Measurements from ENCODE around the gene SPDYA. TPM values are rescaled to one million over a fixed set of nuclear protein-coding genes. Genes with fewer than 3 reads are reported as not detected.

Gene SPDYA
- total RNA-seq, 1 donor: 1.1 TPM

DNA sequence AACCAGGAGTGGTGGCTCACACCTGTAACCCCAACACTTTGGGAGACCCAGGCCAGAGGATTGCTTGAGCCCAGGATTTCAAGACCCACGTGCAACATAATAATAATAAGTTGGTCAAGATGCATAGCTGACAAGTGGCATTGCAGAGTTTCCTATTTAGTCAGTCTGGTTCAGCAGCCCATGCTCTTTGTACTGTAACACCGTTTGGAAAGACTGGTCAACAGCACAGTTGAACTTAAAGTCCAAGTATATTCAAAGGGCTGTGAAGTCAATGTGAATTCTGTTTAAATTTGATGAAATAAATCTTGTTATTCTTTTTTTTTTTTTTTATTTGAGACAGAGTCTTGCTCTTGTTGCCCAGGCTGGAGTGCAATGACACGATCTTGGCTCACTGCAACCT lies 61.0 kb downstream of the SPDYA start:
- H3K4me3 ChIP-seq (ENCODE audit: low read depth, low read length): no peak overlapping the region
- no peak for DNase-seq (ENCODE audit: low read depth)
- no peak for TF ChIP-seq CTCF (IDR thresholded peaks at IDR 0.05; ENCODE audit: insufficient read depth, low read length)

GRCh38 chr2:28880193-28880592 lies 69.6 kb downstream of the SPDYA start:
- TF ChIP-seq CTCF (IDR thresholded peaks at IDR 0.05; ENCODE audit: insufficient read depth, low read length): no peak
- DNase-seq (ENCODE audit: low read depth): no peak
- no peak overlapping the region for H3K4me3 ChIP-seq (ENCODE audit: low read depth, low read length)

DNA sequence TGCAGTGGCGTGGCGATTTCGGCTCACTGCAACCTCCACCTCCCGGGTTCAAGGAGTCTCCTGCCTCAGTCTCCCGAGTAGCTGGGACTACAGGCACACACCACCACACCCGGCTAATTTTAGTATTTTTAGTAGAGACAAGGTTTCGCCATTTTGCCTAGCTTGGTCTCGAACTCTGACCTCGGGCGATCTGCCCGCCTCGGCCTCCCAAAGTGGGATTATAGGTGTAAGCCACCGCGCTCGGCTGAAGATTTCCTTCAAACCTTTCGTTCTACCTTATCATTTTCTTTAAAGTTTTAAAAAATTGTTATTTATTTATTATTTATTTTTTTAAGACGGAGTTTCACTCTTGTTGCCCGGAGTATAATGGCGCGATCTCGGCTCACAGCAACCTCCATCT lies 82.9 kb downstream of the SPDYA start:
- no peak for DNase-seq (ENCODE audit: low read depth)
- no peak for TF ChIP-seq CTCF (IDR thresholded peaks at IDR 0.05; ENCODE audit: insufficient read depth, low read length)
- H3K4me3 ChIP-seq (ENCODE audit: low read depth, low read length): no peak overlapping the region

GRCh38 chr2:28894470-28895188 lies 84.0 kb downstream of the SPDYA start, which contains the start of gene WDR43:
WDR43 (plus strand) TSS chr2:28894667; CDS start chr2:28894699, 32 bp downstream.
- DNase-seq (ENCODE audit: low read depth): peak; percentile 99
- TF ChIP-seq CTCF (IDR thresholded peaks at IDR 0.05; ENCODE audit: insufficient read depth, low read length): no peak
- H3K4me3 ChIP-seq (ENCODE audit: low read depth, low read length): peak within 1 kb of the TSS; percentile 100

- no peak for TF ChIP-seq CTCF (IDR thresholded peaks at IDR 0.05; ENCODE audit: insufficient read depth, low read length)
- peak overlapping the region; percentile 100 for H3K4me3 ChIP-seq (ENCODE audit: low read depth, low read length)
- peak; percentile 28 for DNase-seq (ENCODE audit: low read depth)
Measured at GRCh38 chr2:28895189-28895893, 84.7 kb downstream of the SPDYA start.

- TF ChIP-seq CTCF (IDR thresholded peaks at IDR 0.05; ENCODE audit: insufficient read depth, low read length): no peak
- H3K4me3 ChIP-seq (ENCODE audit: low read depth, low read length): peak overlapping the region; percentile 20
- peak; percentile 54 for DNase-seq (ENCODE audit: low read depth)
Measured at GRCh38 chr2:28896906-28897305, 86.3 kb downstream of the SPDYA start.
